Dermis blood vessel endothelial cell (primary cell): ENCODE data around the gene PRSS33. TPM values are rescaled to one million over a fixed set of nuclear protein-coding genes. Genes with fewer than 3 reads are reported as not detected.

Experiments
- DNase-seq: peaks from one replicate; pipeline ENCODE4 v3.0.0; 2010
- total RNA-seq: library from RNA; depleted of rRNA; stranded (reverse); fragments of >200 nt; gene quantifications from 2 replicates; pipeline ENCODE4 v1.2.3, GENCODE V29; 2014

PRSS33 gene
- total RNA-seq, 1 donor from 2014 or later = not detected

DNA sequence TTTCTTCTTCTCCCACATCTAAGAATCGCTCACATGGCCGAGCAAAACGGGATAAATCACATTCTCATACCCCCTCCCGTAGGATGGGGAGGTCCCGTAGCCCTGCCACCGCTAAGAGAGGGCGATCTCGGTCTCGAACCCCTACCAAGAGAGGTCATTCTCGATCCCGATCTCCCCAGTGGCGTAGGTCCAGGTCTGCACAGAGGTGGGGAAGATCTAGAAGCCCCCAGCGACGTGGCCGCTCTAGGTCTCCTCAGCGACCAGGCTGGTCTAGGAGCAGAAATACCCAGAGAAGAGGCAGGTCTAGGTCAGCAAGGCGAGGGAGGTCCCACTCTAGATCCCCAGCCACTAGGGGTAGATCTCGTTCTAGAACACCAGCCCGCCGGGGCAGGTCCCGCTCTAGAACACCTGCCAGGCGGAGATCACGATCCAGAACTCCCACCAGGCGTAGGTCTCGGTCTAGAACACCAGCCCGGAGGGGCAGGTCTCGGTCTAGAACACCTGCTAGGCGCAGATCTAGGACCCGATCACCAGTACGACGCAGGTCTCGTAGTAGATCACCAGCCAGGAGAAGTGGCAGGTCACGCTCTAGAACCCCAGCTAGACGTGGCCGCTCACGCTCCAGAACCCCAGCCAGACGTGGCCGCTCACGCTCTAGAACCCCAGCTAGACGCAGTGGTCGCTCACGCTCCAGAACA, 25.3 kb downstream of the PRSS33 start:
- no peak for DNase-seq

DNA sequence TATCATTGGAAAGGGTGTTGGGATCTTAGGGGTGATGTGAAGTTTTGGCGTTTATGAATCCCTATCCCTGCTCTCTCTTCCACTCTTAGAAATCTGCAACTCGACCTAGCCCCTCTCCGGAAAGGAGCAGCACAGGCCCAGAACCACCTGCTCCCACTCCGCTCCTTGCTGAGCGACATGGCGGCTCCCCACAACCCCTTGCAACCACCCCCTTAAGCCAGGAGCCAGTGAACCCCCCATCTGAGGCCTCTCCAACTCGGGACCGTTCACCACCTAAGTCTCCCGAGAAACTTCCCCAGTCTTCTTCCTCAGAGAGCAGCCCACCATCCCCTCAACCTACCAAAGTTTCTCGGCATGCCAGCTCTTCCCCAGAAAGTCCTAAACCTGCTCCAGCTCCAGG, 25.9 kb downstream of the PRSS33 start:
- DNase-seq = no peak

DNA sequence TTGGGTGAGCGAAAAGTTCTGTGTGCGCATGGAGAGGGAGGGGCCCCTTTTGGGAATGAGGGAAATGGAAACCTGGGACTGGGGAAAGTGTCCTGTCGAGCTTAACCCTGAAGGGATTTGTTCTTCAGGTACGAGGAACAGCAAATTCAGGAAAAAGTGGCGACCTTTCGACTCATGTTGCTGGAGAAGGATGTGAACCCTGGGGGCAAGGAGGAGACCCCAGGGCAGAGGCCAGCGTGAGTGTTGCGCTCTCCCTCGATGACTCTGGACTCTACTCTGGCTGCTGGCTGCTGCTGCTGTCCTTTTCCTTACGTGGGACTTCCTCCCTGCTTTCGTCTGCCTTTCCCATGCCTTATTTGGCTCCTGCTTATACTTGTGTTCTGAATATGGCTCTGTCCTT, 30.0 kb downstream of the PRSS33 start:
- no peak for DNase-seq

DNA sequence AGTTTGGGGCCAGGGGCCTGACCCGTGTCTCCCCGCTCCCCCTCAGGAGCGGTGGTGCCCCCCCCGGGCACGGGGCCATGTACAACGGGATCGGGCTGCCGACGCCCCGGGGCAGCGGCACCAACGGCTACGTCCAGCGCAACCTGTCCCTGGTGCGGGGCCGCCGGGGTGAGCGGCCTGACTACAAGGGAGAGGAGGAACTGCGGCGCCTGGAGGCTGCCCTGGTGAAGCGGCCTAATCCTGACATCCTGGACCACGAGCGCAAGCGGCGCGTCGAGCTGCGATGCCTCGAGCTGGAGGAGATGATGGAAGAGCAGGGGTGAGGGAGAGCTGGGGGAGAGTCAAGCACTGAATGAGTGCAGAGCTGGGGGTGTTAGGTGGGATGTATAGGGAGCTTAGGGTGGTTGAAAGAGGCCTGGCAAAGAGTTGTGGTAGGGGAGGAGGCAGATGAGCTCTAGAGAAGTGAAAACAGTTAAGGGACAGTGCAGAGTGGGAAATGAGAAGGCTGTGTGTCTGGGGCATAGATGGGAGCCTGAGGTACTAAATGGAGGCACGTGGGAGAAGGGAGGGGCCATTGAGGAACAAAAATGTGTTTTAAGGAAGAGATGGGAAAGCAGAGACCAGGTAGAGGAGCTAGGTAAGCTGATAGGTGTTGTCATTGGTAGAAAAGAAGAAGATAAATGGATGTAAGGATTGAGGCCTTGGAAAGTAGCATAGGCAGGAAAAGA, 30.9 kb downstream of the PRSS33 start:
- DNase-seq = no peak

DNA sequence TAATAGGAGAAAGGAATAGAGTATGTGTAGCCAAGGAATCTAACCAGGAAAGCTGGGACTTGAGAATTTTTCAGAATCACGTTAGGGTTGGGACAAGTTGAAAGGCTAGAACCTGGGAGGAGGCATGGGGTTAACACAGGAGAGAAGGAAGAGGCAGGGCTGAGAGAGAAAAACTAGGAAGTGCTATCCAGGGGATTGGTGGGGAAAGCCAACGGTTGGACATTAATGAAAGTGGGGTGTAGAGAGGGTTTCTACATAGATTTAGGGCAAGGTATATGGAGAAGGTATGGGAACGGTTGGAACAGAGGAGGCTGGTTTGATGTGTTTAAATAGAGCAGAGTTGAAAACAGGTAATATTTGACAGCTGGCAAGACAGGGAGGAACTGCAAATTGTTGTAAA, 32.2 kb downstream of the PRSS33 start:
- no peak for DNase-seq

DNA sequence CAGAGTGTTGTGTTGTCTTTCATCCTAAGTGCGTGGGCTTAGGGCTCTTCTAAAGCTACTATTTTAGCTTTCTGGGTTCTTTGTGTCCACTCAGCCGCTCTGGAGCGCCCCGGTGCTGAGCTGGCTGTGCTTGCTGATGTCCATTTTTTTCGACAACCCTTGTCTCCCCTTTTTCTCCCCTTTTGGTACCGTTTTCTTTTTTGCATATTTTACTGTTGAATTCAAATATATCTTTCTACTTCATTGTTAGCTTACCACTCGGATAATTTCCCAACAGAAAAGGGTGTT, 33.7 kb downstream of the PRSS33 start:
- peak; percentile 33 for DNase-seq

DNA sequence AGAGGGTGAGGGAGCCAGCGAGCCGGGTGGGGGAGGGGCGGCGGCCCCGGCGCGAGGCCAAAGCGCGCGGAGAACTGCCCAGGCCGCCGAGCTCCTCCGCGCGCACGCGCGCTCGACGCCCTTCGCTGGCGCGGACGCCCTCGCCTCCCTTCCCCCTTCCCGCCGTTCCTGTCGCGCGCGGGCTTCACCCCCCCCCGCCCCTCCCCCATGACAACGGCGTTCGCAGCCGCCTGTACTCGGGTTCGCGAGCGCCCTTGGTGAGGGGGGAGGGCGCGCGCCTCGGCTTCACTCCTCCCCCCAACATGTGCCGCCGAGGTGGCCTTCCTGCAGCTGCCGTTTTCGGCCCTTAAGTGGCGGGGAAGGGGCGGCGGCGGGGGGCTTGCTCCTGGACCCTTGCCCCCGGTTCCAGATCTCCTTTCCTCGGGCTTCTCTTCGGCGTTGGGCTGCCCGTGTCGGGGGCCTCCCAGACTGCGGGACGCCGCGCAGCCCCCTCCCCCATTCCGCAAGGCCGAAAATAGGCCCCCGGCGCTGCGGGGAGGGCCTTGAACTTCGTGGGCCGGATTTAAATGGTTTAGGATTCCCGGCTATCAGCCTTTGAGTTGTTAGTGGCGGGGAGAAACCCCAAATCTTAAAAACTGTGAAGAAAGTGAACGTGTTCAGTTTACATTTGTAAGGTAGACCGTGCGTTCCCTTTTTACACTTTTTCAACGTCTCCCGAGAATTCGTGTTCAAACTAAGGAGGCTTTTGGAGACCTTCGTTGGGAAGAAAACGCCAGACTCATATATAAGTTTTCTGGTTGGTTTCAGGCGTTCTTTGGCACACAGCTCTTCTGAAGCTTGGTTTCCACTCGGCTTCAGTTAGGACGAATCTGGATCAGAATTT, 34.3 kb downstream of the PRSS33 start:
- peak; percentile 81 for DNase-seq

DNA sequence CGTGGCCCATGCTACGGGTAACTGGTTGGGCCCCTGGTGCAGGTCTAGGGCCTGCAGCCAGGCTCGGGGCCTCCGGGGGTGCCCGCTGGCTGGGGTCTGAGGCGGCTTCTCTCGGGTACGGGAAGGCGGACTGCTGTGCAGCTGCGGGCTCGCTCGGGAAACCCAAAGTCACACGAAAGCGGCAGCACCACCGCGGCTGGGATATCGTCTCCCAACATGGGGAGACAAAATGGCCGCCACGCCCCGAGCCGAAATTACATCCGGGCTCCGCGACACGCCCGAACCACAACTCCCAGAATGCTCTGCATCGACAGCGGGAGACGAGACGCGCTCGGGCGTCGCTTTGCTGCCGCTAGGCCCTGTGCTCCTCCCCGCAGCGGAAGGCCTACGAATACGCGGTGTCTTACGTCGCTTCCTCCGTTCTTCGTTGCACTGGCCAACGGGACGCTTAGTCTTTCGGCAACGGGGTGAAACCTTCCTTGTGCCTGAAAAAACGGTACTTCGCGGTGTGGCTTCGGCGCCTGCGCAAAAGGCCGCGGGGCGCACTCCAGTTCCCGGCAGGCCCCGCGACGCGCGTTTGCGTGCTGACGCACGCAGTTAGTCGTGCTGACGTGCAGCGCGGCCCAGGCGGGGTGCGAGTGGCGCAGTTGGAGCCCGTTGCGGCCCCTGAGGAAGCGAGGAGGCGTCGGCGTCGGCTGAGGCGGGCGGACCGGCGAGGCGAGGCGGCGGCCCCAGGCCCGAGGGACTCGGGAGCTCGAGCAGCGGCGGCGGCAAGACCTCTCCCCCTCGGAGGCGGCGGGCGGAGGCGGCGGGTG, 35.1 kb downstream of the PRSS33 start, which contains the start of gene SRRM2:
SRRM2 (plus strand) TSS at position 604 of the 815 bp plus-strand sequence. CDS start 3,727 bp downstream, outside the sequence.
- DNase-seq = peak; percentile 97

DNA sequence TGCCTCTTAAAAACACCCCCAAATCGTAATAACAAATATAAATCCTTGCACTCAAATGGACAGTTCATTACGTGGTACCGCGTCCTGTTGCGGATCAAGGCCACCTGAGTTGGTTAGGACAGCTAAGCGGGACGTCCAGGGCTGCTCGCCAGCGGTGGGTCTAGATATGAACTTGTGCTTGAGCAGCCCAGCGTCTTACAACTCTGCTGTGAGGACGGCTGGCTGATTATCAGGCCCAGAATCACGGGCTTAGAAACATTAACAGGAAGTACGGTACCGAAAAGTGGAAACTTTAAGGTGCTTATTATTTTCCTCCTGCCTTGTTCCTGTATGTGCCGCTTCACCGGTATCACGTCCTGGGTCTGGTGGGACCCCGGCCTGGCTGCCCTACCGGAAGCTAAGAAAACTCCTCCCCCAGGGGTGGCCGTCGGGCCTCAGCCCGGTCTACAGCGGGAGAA, 35.8 kb downstream of the PRSS33 start:
- no peak for DNase-seq

DNA sequence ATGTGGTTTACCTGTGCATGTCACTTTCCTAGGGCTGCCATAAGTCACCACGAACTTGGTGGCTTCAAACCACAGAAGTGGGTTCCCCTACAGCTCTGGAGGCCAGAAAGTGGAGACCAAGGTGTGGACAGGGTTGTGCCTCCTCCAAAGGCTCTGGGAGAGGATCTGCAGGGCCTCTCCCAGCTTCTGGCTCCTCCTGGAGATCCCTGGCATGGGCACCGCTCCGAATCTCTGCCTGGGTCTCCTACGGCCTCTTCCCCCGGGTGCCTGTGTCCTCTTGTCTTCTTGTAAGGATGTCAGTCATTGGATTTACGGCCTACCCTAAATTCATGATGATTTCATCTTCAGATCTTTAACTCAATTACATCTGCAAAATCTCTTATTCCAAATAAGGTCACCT, 37.4 kb downstream of the PRSS33 start:
- DNase-seq = no peak

DNA sequence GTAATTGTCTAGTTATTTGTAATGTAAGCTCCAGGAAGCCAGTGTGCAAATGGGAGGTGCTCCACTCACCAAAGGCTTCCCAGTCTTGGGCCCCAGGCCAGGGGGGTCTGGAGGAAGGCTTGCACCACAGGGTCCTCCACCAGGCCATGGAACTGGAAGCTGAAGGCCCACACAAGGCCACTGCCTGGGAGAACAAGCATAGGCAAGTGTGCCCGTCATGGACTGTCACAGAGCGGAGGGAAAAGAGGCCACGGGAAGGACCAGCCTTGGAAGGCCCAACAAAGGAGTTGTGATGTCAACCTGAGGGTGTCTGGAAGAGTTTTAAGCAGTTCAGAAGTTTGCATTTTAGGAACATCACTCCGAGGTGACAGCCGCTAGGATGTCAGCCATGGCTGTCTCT, 37.9 kb downstream of the PRSS33 start:
- DNase-seq = no peak

DNA sequence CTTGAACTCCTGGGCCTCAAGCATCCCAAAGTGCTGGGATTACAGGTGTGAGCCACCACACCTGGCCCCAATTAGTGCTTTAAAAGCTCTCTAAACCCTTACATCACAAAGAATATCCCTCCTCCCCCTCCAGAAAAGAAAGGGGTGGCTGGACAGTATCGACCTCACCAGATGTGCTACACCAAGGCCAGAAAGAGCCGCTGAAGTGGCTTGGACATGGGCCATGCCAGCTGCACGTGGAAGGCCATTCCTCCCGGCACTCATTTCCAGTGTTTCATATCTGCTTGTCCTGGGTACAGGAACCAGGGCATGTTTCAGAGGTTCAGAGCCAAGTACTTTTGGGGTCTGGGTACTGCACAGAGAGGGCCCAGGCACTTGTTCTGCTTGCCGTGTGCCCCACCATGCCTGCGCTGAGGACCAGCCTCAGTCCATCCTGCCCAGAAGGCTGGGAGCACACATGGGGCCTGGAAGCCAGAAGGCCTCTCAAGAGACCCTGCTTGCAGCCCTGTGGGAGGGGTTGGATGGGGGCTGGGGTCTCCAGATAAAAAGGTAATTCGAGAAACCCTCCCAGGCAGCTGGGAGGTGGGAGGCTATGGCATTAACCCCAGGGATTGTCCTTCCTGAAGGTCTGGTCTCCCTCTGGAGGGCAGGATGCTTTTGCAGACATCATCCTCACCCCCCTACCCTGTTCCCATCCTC, 38.5 kb downstream of the PRSS33 start:
- DNase-seq = no peak

DNA sequence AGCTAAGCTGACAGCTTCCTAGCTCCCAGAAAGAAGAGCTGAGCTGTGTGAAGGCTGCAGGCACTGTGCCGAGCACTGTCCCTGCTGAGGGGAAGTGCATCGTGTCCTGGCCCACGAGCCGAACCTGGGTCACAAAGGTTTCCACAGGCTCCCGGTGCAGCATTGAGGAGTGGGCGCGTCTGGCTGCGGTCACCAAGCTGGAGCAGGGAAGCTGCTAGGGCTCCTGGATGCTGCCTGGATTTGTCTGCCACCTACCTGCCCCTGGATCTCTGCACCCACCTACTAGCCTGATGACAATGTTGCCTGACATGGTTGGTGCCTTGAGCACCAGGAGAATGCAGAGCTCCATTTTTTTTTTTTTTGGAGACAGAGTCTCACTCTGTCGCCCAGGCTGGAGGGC, 41.4 kb downstream of the PRSS33 start:
- no peak for DNase-seq

DNA sequence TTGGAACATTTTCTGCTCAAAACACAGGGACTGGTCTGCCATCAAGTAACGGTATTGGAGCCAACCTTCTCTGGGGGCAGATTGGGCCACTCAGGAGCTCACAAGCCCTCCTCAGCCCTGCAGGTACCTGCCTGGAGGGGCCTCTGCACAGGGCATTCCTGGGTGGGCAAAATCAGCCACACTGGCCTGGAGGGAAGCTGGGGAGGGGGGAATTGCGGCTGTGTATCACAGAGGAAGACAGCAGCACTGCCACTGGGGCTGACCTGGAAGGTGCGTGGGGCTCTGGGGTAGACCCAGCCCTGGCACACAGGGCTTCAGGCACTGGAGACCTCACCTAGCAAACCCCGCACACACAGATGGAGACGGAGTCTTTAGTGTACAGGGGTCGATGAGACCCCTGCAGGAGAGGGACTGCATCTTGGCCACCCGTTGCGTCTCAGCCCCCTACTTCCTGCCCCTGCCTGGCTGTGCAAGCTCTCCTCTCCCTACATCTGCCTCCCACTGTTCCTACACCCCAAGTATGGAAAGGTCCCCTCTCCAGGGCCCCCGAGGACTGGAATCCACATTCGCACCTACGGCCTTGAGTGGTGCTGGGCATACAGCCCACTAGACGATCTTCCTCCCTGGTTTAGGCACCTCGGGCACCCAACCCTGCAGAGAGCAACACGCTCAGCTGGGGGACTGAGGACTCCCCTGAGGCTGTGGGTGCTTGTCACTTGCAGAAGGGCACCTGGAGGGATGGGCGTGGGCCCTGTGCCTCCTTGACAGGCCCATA, 42.1 kb downstream of the PRSS33 start:
- no peak for DNase-seq

DNA sequence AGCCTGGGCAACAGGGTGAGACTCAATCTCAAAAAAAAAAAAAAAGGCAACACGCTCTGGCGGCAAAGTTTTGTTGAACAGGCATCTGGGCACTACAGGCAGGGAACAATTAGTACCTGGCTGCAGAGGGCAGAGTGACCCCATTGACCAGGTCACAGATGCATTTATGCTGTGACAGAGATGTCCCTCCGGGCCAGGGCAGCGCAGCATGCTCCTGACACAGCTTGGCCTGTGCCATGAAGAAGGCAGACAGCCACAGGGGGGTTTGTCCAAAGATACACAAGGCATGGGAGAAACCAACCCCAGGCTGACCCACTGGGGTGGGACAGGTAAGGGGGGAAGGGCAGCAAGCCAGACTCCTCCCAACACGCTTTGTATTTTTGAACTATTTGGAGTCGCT, 42.6 kb downstream of the PRSS33 start:
- DNase-seq = no peak

DNA sequence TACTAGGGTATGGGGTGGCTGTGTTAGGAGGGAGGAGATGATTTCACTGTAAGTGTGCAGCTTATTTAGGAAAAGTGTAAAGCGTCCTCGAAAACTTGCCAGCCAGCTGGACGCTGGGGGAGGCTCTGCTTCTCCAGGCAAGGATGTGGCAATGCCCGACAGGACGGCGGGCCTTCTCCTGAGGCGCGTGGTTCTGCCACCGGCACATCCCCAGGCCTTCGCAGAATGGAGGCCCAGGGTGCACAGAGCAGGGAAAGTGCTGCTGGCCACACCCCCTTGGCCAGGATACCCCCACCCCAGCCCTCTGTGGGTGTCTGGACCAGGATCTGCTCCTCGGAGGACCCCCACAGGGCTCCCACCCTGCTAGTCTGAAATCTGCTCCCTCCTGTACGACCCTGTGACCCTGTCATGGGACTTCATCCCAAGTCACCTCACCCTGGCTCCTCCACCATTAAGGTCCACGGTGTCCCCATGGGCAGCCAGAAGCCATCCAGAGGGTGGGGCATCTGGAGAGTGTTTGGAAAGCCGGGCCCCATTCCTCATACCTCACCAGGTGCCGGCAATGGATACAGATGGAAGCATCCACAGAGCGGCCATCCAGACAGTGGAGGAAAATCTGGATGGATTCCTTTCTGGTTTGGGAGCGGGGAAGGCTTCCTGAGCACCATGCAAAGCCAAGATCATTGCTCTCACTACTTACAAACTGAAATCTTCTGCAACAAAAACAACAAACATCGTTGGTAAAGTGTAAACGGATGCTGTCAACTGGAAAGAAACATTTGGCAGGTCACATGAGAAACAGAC, 44.2 kb downstream of the PRSS33 start:
- no peak for DNase-seq

DNA sequence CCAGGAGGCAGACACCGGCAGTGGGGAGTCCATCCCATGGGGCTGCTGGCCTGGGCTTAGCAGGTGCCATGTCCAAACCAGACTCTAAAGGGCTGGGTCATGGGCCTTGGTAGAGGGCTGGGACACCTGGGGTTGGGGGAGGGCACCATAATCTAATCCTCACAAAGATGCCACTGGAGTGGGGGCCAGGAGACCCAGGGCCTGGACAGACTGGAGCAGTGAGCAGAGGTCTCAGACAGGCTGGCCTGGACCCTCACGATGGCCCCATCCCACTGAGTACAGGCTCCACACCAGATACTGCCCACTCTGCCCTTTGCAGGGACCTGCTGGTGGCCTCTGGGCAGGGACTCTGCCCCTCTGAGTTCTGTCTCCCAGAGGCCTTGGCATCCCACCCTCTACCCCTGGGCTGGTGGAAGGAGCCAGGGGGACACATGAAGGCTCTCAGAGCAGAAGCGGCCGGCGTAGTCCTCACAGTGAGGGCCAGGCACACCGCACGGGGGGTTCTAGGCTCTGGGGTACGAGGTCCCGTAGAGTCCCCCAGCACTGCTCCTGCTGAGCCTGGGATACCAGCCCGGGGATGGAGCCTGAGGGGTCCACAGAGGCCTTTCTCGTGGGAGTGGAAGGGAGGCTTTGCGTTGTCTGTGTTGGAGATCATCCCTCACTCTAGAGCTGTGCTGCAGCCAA, 44.9 kb downstream of the PRSS33 start:
- no peak for DNase-seq

DNA sequence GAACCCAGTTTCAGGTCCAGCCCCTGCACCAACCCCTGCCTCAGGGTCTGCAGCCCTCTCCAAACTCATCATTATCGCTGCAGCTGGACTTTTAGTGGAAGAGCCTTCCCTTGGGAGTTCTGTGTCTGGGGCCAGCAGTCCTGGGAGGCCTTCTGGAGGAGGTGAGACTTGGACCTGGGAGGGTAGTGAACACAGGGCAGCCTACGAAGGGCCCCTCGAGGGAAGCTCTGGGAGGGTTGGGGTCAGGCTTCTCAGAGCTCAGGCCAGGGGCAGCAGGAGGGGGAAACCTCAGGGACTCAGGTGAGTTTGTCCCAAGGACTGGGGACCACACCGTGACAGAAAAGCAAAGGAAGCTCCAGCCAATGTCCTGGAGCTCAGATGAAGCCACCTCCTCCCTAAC, 46.2 kb downstream of the PRSS33 start:
- no peak for DNase-seq

DNA sequence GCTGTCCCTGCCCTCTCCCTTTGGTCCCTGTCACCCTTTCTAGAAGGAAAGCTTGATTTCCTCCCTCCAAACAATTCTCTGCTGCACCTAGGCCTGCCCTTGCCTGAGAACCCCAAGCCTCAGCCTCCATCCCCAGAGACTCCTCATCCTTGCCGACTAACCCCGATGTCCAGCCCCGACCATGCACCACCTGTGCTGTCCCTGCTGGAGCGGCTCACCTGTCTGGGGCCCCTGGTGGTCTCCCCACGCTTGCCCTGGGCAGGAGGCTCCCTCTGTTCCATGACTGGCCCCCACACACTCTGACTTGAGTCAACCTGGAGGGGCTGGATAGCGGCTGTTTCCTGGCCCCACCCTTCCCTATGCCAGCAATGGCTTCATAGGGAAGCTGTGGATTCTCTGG, 46.9 kb downstream of the PRSS33 start:
- DNase-seq = no peak
